ELF-1 (cell line): ENCODE results near the gene CBY1.
A peak's percentile ranks its signal among the peaks of the same experiment; 100 is the strongest.

Source experiments
- DNase-seq: peaks from one replicate; pipeline ENCODE4 v3.0.0-alpha.2; 2016; ENCODE audit warnings: low read depth, low spot score

CBY1 gene

DNA sequence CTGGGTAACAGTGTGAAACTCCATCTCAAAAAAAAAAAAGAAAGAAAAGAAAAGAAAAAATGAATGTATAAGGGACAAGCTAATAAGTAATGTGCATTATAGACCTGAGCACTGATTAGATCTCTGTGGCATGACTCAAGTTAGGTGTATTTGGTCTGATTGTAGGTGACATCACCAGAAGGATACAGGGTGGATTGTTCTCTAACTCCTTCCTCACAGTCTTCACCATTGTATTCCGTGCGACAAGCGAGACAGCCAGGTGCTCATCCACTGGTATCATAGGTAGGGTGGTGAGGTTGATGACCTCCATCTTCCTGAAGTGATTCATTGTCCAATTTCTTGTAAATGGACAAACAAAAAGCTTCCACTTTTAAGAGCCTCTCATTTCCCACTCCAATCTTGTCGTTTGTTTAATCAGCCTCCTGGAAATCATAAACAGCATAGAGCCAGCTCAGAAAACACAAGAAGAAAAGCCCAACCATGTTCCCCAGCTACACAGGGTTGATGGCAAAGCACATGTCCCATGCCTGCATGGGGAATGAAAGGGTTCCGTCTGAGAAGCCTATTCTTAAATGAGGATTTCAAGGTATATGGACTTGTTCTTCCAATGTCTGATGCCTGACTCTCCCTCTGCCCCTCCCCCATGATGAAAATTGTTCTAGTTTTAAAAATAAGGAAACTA is 6.5 kb upstream of the CBY1 start:
- no peak for DNase-seq

DNA sequence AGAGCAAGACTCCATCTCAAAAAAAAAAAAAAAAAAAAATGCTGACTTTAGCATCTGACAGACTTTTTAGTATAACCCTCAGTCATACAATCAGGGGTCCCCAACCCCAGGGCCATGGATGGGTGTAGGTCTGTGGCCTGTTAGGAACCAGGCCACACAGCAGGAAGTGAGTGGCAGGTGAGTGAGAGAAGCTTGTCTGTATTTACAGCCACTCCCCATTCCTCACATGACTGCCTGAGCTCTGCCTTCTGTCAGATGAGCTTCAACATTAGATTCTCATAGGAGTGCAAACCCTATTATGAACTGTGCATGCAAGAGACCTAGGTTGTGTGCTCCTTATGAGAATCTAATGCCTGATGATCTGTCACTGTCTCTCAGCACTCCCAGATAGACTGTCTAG is 3.6 kb upstream of the CBY1 start:
- DNase-seq: no peak

DNA sequence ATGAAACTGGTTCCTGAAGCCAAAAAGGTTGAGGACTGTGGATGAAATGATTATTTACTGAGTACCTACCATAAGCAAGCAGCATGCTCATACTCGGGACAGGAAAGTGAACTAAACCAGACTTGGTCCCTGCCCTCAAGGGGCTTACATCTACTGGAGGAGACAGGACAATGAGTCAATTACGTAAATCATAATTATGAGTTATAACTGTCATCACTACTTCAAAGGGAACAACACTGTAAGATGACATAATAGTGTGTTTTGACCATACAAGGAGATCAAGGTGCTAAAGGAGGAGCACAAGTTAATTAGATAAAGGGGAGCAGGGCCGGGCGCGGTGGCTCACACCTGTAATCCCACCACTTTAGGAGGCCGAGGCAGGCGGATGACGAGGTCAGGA is 2.7 kb upstream of the CBY1 start:
- DNase-seq: no peak

DNA sequence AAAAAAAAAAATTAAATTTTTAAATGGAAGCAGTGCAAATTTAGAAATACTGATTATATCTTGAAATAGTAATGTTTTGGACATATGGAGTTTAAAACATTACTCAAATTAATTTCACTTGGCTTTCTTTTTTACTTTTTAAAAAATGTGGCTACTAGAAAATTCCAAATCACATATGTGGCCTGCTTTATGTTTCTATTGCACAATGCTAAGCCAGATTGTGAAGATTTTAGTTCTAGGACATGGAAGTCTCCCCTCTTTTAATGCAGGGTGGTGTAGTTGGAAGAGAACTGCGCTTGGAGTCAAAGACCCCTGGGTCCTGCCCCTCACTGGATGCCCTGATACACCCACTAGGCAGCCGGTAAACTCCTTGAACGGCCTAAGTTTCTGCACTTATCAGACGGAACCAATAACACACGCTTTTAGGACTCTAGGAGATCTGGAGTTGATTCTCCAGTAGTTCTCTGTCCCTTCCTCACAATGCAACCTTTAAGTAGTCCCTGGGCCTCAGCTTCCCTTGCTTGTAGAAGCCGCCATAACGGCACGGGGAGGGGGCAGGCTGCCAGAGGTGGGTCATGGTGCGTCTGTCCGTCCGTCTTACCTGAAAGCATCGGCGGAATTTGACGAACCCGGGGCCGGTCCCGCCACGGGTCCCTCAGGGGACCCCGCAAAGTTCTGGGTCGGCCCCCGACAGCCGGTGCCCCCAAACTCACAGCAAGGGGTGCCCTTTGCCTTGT is 751 bp upstream of the CBY1 start:
- no peak for DNase-seq

DNA sequence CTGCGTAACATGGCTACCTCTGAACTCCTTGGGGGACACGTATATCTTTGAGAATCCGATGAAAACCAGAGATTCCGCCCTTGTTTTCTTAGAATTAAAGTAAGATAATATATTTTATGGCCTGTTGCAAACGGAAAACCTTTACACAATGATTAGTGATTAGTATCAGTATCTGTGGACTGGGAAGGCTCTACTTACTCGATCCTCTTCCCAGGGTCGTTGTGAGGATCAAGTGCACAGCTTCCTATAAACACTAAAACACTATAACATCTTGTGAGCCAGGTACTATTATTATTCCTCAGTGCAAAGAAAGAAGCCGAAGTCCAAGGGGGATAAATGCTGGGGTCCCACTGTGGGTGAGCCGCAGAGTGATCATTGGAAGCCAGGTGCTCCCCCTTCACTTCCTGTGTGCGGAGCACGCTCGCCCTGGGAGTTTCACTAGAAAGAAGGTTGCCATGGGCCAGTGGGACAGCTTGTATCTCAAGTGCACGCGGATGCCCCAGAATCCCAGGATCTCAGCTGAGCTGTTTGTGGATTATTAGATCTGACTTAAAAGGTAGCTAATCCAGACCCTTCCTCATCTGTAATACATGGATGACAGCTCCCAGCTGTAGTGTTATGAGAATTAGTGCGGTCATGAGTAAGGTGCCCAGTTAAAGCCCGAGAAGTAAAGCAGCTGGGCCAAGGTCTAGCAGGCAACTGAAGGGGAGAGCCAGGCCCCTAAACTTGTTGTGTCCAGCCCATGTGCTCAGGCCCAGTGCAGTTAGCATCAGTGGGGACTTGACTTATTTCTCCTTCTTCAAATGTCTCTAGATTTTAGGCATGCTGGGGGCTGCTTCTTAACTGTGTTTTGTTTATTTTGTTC is 839 bp downstream of the CBY1 start:
- DNase-seq: peak; percentile 22

DNA sequence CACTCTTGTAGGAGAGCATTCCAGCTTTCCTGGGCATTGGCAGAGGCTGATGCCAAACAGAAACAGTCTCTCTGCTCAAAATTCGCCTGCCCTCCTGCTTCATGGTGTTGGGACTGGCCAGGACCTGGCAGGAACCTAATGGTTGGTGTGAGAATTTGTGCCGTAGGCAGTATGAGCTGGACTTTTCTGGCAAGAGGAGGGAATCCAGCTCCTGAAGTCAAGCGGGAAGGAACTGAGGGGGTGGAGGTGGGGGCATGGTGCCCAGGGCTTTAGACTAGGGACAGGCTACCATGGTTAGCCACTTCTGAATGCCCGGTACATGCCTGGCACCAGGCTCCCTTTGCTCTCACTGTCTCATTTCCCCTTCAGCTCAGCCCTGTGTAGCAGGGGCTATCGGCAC is 18.4 kb downstream of the CBY1 start:
- DNase-seq: no peak

DNA sequence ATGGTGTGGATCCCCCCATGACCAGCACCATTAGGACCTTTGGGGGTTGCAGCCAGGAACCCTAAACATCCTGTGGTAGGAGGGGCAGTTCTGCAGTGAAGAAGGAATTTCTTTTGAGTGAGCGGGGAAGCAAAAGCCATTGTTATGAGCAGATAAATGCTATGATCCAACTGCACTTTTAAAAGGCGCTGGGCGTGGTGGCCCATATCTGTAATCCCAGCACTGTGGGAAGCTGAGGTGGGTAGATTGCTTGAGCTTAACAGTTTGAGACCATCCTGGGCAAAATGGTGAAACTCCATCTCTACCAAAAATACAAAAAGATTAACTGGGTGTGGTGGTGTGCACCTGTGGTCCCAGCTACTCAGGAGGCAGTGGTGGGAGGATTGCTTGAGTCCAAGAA is 19.4 kb downstream of the CBY1 start:
- DNase-seq: no peak

DNA sequence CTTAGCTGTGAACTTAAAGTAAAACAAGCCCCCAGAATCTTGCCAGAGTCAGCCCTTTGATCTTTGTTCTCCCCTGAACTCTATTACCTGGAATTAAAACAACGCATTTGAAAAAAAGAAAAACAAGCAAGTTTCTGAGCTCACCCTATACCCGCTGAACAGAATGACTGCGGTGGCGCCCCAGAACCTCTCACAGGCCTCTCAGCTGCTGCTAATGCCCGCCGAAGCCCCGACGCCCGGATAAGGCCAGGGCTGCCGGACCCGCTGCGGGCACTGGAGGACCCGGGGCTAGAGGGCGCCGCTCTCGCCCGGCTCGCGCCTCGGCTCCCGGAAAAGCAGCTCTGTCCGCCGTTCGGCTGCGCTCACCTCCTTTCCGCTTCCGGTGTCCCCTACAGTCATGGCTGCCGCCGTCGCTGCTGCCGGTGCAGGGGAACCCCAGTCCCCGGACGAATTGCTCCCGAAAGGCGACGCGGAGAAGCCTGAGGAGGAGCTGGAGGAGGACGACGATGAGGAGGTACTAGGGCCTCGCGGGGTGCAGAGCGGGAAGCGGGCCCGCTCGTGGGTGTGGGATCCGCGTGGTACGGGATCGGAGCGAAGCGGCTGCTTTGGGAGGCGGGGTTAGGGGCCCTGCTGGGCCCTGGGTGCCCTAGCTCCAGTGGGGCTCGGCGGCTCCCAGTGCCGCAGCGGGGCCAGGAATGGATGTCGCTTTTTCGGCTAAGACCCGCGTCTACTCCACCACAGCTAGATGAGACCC is 25.3 kb downstream of the CBY1 start, which contains the start of gene TOMM22:
Gene TOMM22, plus strand, starts transcription at position 376 of the 754 bp plus-strand sequence. Its CDS starts 22 bp downstream, at position 398.
- DNase-seq: peak; percentile 89

DNA sequence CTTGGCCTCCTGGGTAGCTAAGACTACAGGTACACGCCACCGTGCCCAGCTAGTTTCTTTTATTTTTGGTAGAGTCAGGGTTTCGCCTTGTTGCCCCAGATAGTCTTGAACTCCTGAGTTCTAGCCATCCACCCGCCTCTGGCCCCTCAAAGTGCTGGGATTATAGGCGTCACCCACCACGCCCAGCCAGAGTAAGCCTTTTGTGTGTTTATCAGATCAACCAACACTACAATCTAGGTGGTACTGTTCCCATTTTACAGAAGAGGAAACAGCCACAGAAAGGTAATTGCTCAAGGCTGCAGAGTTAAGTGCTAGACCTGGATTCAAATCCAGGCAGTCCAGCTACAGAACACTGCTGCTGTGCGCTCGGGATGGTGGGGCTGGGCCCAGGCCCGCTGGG is 28.5 kb downstream of the CBY1 start:
- DNase-seq: no peak

DNA sequence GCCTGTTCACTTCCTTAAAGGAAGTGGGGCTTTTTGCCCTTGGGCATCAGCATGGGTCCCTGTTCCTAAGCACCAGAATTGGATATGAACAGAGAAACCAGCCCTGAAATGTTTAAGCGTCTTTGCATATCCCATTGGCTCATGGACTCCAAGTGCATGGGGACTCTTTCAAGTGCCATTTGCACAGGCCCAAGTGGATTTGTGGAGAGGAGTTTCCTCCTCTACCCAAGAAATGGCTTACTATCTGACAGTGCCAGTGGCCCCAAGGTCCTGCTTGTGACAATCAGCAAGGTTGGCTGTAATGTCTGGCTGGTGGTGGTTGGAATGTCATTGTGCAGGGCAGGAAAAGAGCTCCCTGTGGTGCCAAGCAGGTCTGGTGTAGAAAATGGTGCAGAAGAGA is 29.3 kb downstream of the CBY1 start:
- no peak for DNase-seq

DNA sequence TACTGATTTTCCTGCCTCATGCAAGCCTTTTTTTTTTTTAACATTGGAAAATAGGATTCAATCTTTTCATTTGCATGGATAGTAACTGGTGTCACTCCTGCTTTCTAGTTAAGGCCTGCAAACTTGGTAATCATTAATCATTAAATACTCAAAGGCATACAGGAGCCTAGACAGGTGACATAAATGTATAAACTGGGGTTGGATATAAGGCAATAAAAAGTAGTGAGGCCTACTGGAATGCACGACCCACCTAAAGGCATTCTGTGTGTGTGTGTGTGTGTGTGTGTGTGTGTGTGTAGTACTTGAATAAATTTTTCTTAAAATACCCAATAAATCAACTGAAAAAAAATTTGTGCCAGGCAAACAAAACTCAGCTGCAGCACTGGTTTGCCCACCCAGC is 33.2 kb downstream of the CBY1 start:
- no peak for DNase-seq

DNA sequence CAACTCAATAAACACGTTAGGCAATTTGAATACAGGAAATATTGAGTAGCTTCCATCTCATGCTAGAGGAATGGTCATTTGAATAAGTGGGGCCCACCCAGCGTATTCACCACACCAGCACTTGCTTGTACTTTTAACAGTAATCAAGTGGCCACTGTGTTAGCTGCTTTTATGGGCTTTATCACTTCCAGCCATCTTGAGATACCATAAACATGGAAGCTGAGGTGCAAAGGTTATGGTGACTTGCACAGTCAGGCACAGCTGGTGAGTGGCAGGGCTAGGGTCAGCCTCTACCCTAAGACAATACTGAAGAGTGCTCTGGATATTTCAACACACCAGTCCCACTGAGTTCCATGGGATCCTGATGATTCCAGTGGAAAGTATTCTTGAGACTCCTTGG is 37.6 kb downstream of the CBY1 start:
- no peak for DNase-seq

DNA sequence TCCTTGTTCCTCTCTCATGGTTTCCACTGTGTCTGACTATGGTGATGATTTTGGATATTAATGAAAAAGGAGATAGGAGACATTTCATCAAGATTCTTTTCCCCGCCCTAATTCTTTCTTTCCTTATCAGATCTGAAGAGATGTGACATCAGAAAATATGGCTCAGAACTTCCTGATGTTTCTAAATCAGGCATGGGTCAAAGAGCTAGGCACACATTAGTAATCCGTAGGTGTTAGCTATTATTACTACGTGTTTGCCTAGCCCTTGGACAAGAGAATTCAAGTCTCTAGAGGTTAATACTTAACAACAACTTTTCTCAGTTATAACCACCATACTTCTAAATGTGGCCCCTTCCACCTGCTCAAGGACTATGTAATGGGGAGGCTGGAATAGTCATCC is 38.5 kb downstream of the CBY1 start:
- DNase-seq: no peak

DNA sequence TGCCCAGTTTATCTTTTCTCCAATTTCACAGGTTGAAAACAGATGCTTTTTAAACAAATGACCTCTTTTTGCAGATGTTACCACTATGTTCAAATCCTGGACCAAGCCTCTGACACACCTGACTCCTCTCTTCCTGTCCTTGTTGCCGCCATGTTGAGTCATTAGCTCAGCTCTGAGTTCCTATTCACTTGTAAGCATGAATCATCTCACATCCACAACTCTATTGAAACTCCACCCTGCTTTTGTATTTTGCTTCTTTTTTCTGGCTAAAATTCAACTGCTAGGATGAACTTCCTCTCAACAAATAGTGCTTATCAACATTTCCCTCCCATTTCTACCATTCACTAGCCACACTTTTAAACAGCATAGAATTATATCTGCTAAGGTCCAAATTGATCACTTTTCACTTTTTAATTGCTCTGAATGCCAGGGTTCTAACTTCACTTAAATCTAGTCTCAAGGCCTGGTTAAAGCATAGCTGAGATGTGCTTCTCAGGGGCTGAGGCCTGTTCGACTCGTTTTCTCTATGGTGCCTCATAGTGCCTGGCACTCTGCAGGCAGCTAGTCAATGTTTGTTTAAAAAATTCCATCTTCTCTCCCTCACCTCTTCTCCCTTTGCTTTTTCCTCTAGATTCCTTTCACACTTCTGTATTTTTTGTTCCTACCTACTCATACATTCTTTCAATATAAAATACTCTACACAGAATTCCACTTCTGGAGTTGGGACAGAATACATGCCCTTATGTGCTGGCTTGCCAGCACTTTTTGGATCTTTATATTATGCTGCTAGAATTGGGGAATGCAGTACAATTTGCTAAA is 40.4 kb downstream of the CBY1 start:
- DNase-seq: no peak

DNA sequence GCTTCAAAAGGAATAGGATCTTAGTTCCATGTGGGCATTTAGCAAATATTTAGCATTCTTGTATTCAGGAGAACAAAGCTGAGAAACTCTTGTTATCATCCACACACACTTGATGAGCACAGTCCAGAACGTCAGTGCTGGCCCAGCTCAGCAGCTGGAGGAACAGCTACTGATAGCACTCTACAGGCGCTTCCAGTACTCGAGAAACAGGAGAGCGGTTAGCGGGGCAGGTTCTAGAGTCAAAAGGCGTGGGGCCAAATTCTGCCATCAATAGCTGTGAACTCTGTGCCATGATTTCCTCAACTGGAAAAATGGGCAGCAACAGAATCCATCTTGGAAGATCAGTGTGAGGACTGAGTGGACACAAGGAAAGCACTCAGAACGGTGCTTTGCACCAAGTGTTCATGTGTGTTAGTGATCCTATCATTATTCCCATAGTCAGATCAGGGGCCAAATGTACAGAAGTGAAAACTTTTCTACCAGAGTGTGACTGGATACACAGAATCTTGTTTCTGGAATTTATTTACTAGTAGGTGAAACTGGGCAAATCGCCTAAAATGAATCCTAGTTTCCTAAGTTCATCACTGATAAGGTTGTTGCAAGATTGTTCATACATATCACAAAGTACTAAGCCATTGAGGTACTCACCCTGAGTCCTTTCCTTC is 41.1 kb downstream of the CBY1 start:
- DNase-seq: peak; percentile 14

DNA sequence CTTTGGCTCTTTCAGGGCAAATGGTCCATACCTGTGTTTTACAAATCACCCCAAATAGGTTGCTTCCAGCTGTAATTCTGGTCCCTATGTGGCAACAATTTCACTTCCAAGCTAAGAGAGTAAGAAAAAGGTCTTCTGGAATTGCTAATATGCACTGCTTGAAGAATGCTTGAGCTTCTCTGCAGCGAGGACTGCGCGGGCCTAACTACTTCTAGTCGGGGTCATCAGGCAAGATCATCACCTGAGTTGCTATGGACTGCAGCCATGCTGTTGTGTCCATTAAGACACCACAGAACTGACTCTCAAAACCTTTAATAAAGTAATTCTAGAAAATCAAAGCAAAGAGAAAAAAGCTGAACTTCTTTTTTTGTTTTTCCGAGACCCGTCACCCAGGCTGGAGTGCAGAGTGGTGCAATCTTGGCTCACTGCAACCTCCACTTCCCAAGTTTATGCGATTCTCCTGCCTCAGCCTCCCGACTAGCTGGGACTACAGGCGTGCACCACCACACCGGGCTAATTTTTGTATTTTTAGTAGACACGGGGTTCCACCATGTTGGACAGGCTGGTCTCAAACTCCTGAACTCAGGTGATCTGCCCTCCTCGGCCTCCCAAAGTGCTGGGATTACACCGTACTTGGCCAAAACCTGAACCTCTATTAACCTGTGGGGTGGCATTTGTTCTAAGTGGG is 42.1 kb downstream of the CBY1 start:
- no peak for DNase-seq

DNA sequence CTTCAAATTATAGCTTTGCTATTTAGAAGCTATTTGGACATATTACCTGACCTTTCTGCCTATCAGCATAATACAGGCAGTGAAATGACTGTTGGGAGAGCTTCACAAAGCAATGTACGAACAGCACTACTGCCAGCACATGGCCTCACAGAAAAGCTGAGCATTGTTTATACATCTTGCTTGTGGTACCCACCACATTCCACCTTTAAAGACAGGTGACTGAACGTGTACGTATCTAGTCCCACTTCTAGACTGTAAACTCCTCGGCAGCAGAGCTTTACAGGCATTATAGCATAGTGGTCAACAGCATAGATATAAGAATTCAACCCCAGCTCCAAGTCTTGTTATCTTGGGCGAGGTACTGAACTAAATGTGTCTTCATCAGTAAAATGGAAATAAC is 42.7 kb downstream of the CBY1 start:
- no peak for DNase-seq

DNA sequence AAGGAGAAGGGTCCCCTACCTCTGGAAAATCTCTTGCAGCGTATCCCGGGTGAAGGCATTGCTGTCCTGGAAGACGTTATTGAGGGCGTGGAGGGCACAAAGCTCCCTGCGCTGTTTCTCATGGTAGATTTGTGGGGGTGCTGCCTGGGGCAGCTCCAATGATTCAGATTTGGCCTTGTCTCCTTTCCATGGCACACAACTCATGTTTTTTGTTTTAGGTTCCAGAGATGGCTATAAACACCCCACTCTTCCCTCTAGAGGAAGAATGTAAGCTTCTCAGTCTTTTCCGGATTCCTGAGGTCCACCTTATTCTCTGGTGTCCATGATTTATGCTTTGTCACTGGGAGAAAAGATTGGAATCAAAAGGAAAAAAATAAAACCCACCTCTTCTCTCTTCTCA is 43.3 kb downstream of the CBY1 start:
- DNase-seq: peak; percentile 16

DNA sequence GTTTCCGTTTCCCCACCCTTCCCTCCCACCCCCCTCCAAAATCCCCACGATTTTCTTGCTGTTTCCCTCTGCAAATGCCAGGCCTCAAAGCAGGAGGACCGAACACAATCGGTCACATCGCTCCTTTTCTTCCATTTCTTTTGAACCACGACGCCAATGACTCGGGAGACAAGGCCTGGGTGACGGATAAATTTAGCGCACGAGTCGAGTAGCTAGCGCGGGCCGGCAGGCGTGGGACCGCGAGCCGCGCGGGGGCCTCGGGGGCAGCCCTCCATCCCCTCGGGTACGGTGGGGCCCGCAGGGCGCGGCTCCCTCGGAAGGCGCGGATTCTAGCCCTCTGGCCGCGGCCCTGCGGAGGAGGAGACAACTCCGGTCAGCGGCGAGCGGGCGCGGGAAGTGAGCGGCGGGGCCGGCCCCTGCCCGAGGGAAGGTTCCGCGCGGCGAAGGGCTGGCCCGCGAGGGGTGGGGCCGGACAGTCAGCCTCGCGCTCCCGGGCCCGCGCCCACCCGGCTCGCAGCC is 43.9 kb downstream of the CBY1 start:
- DNase-seq: no peak
